ENCODE results near the gene KCNE3.
A peak's percentile ranks its signal among the peaks of the same experiment; 100 is the strongest.

The KCNE3 gene

GRCh38 chr11:74466916-74467885 is at the start of gene KCNE3:
KCNE3 (minus strand) TSS chr11:74467549; CDS start chr11:74457563, 9,986 bp downstream.
- no peak for DNase-seq

GRCh38 chr11:74507582-74507981 is 40.2 kb upstream of the KCNE3 start:
- no peak for DNase-seq

GRCh38 chr11:74506823-74507222 is 39.5 kb upstream of the KCNE3 start:
- DNase-seq, result no peak

- DNase-seq, result no peak
Measured at GRCh38 chr11:74505911-74506310, 38.6 kb upstream of the KCNE3 start.

- no peak for DNase-seq
Measured at GRCh38 chr11:74504100-74504691, 36.8 kb upstream of the KCNE3 start.

GRCh38 chr11:74494916-74495315 is 27.6 kb upstream of the KCNE3 start:
- no peak for DNase-seq

- no peak for DNase-seq
Measured at GRCh38 chr11:74493791-74494630, 26.7 kb upstream of the KCNE3 start.

- DNase-seq, result peak; percentile 96 to 98
Measured at GRCh38 chr11:74492974-74493790, 25.8 kb upstream of the KCNE3 start, which contains the start of gene LIPT2. LIPT2 (minus strand) TSS chr11:74493724; CDS start chr11:74493703, 21 bp downstream.

GRCh38 chr11:74492084-74492483 is 24.7 kb upstream of the KCNE3 start:
- DNase-seq, result no peak

GRCh38 chr11:74490941-74491340 is 23.6 kb upstream of the KCNE3 start:
- DNase-seq, result no peak

- DNase-seq, result no peak
Measured at GRCh38 chr11:74487875-74488274, 20.5 kb upstream of the KCNE3 start.

GRCh38 chr11:74485868-74486267 is 18.5 kb upstream of the KCNE3 start:
- DNase-seq, result no peak

GRCh38 chr11:74480688-74481417 is 13.5 kb upstream of the KCNE3 start:
- no peak for DNase-seq

- DNase-seq, result no peak
Measured at GRCh38 chr11:74479732-74480123, 12.4 kb upstream of the KCNE3 start.

GRCh38 chr11:74478877-74479731 is 11.8 kb upstream of the KCNE3 start:
- DNase-seq, result no peak

- no peak for DNase-seq
Measured at GRCh38 chr11:74476536-74476935, 9.2 kb upstream of the KCNE3 start.

GRCh38 chr11:74474316-74474715 is 7.0 kb upstream of the KCNE3 start:
- no peak for DNase-seq

- no peak for DNase-seq
Measured at GRCh38 chr11:74473382-74474173, 6.2 kb upstream of the KCNE3 start.

- DNase-seq, result no peak
Measured at GRCh38 chr11:74471668-74472429, 4.5 kb upstream of the KCNE3 start.
